Left hindlimb (tissue), 1 donor: Measurements from ENCODE around the gene COL9A3.

ENCODE experiments used
- DNase-seq: peaks from one replicate; pipeline ENCODE4 v3.0.0-alpha.2; 2018

Gene COL9A3

GRCh38 chr20:62882426-62882825 is 65.6 kb downstream of the COL9A3 start:
- no peak for DNase-seq

- DNase-seq, result no peak
These were observed 67.7 kb downstream of the COL9A3 start for GRCh38 chr20:62884556-62884955.

- DNase-seq, result no peak
These were observed 68.4 kb downstream of the COL9A3 start for GRCh38 chr20:62885046-62885895.

GRCh38 chr20:62885896-62886708 is 69.3 kb downstream of the COL9A3 start:
- no peak for DNase-seq

DNA sequence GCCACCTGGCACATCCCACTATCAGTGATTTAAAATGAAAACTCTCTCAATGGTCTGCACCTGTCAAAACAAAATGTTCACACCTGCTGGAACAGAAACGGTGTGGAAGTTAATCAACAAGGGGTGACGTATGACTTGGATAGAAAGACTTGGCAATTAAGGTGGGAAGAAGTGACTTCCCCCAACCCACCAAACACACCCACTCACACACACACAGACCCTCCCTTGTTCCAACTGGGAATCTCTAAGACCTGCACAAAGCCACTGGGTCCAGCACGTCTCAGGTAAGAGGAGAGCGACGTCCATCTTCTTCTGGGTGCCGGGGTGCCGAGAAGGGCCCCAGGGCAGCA is 69.8 kb downstream of the COL9A3 start:
- no peak for DNase-seq

- DNase-seq, result peak; percentile 82
These were observed 70.5 kb downstream of the COL9A3 start for GRCh38 chr20:62887152-62887859.

GRCh38 chr20:62887860-62888239 is 71.0 kb downstream of the COL9A3 start:
- DNase-seq, result no peak

- DNase-seq, result no peak
These were observed 71.6 kb downstream of the COL9A3 start for GRCh38 chr20:62888406-62888805.

- no peak for DNase-seq
These were observed 72.1 kb downstream of the COL9A3 start for GRCh38 chr20:62888910-62889309.

DNA sequence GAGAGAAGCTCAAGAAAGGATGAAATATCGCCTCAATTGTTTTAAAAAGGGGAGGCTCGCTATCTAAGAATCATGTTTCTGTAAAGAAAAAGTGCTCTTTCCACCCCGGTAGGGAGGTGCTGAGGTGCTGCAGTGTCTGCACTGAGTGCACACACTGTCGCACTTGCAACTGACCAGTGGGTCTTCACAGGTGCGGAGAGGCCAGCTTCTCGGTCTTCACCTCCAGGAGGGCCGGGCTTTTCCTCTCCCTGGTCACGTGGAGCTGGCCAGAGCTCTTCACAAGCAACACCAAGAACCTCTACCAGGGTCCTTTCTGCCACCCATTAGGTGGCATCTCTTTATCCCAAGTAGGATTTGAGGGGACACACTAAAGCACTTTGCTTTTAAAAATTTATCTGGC is 72.6 kb downstream of the COL9A3 start:
- DNase-seq, result no peak

DNA sequence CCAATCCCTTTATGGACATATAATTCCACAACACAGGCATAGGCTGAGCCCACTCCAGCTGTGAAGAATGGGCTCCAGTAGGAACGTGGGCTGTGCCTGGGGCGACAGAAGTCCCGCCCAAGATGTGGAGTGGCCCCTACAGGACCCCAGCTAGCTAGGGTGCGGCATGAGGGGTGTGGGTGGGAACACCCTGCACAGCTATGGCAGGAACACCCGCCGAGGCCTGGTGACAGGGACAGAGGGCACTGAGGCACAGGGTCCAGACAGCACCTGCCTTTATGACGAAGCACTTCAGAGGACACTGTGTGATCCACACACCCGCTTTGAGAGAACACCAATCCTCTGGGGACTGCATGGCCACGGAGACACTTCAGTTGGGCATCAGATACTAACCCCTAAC is 73.0 kb downstream of the COL9A3 start:
- DNase-seq, result no peak

GRCh38 chr20:62890444-62890843 is 73.6 kb downstream of the COL9A3 start:
- DNase-seq, result no peak
